ENCODE results near the gene FMN1.

Gene FMN1

DNA sequence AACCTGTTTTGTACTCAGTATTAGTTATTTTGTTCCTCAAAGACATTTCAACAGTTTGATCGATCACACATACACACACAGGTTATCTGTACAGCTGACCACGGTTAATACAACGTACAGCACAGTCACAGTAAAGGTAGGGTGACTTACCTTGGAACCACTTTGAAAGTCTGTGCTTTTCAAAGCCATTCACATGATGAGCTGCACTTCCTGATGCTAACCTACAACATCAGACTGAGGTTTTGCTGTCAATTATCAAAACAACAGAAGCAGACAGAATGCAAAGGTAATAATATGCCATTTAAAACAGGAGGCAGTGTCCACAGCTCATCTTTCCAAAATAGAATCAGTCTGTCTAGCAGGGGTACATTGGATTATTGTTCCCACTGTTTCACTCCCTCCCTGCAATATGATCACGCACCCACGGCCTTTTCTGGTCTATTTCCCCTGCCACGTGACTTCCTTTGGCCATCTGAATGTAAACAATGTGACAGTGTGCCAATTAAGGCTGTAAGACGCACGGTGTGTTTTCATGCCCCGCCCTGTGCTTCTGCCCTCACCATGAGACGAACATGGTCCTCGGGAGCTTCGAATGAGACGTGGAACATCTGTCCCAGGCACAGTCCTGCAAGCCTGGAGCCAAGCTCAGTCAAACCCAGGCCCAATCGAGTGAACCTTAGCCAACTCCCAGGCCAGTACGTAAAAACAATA is 102.4 kb downstream of the FMN1 start:
- H3K9me3 ChIP-seq (ENCODE audit: control insufficient read depth, insufficient read depth, low read depth, low read length) = no peaks in the 10 kb centered on the region
- no peaks in the 10 kb centered on the region for H3K36me3 ChIP-seq (ENCODE audit: control insufficient read depth, insufficient read depth, low read length)
- H3K9ac ChIP-seq (ENCODE audit: low read length) = no peak overlapping the region
- H3K4me1 ChIP-seq (ENCODE audit: control insufficient read depth, insufficient read depth, low read length) = peaks cover 5% of the 10 kb centered on the region; the same call in 1 of the 2 replicates
- H3K27me3 ChIP-seq (ENCODE audit: control insufficient read depth, insufficient read depth, low read length) = no peaks in the 10 kb centered on the region
- no peak overlapping the region for H3K27ac ChIP-seq (ENCODE audit: low read depth, low read length)
- no peak overlapping the region for H3K4me3 ChIP-seq (ENCODE audit: low read depth, low read length)

DNA sequence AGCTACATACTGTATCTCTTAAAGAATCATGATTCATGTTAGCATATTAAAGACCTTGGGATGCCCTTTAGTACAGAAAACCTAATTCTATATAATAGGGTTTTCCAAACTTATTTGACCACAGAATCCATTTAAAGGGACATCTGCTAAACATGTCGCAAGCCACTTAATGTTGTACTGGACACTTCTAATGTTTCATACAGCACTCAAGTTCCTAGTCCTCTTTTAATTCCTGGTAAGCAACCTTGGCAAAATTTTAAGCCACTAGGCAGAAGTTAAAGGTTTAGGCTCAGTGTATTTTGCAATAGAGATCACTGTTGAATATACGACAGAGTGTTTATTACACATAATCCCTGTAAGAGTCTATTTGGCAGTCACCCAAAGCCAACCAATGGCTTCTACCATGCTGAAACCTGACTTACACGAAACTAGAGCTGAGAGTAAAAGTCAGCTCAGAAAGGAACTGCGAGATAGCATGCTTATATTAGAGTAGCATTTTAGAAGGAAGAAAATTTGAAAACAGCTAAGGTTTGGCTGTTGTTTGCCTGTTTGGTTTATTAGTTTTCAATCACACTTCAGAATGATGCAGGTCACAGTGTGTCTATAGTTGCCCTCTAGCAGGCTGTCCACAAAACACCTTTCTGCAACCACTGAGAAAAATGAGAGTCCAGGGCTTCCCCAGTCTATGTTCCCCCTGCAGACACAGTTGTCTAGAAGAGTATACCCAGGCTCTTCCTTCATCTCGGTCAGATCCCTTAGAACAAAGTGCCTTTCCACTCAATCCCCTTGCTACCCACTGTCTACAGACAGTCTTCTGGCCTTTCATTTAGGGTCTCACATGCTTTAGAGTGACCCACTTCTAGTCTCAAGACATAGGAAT is 104.4 kb downstream of the FMN1 start:
- no peak overlapping the region for H3K27ac ChIP-seq (ENCODE audit: low read depth, low read length)
- H3K4me1 ChIP-seq (ENCODE audit: control insufficient read depth, insufficient read depth, low read length) = peaks cover 5% of the 10 kb centered on the region; the same call in 1 of the 2 replicates
- H3K4me3 ChIP-seq (ENCODE audit: low read depth, low read length) = no peak overlapping the region
- H3K27me3 ChIP-seq (ENCODE audit: control insufficient read depth, insufficient read depth, low read length) = no peaks in the 10 kb centered on the region
- H3K9ac ChIP-seq (ENCODE audit: low read length) = no peak overlapping the region
- no peaks in the 10 kb centered on the region for H3K36me3 ChIP-seq (ENCODE audit: control insufficient read depth, insufficient read depth, low read length)
- H3K9me3 ChIP-seq (ENCODE audit: control insufficient read depth, insufficient read depth, low read depth, low read length) = no peaks in the 10 kb centered on the region

DNA sequence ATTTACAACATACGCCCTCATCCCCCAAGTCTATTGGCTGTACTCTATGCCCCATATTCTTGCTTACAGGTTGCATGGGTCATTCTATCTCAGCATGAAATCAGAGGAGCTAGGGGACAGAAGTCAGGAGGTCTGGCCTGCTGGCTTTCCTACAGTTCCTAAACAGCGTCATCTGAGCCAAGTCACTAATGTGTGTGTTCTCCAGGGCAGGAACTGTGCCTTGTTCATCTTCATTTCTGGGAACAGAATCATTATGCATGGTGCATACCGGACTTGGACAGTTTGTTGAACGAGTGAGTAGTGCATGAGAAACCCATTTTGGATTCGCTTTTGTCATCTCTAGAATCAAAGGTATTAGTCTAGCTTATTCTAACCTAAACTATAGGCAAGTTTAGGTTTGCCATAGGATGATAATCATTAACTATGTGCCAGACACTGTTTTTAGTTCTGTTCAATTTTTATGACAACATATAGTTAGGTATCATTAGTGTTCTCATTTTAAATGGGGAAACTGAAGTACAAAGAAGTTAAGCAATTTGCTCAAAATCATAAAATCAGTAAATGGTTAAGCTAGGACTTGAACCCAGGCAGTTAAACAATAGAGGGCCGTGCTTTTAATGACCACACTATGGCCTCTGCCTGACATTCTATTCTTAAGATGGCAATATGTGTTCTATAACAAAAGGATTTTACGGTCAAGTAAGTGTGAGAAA is 105.2 kb downstream of the FMN1 start:
- H3K9me3 ChIP-seq (ENCODE audit: control insufficient read depth, insufficient read depth, low read depth, low read length) = no peaks in the 10 kb centered on the region
- H3K27ac ChIP-seq (ENCODE audit: low read depth, low read length) = no peak overlapping the region
- no peaks in the 10 kb centered on the region for H3K36me3 ChIP-seq (ENCODE audit: control insufficient read depth, insufficient read depth, low read length)

DNA sequence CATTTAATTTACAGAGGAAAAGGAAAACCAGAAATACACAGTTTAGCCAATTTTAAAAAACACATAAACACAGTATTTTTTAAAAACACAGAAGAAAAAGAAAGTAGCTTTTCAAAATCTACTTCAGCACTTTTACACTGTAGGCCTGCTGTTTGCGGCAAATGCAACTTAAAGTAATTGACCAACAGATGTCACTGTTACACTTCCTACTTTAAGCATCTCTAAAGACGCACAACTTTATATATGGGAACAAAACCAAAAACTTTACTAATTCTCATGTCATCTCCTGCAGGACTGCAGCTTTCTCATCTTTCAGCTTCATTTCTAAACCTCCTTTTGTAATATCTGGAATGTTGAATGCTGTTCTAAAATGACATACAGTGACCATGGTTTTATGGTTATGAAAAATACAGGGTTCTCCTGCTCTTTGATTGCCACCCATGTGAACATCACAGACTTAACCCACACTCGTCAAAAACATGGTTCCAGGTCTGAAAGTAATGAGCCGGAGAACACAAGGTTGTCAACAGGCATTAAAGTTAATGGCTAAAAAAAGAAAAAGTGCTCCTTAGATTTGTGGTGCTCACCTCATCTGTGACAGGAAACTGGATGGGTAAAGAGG is 107.9 kb downstream of the FMN1 start:
- Histone ChIP-seq H3K9me3 (ENCODE audit: control insufficient read depth, insufficient read depth, low read depth, low read length) (no peaks in the 10 kb centered on the region), H3K4me3 (ENCODE audit: low read depth, low read length) (no peak overlapping the region), H3K4me1 (ENCODE audit: control insufficient read depth, insufficient read depth, low read length) (peaks cover 35% of the 10 kb centered on the region), H3K9ac (ENCODE audit: low read length) (no peak overlapping the region), H3K27me3 (ENCODE audit: control insufficient read depth, insufficient read depth, low read length) (no peaks in the 10 kb centered on the region), H3K27ac (ENCODE audit: low read depth, low read length) (no peak overlapping the region), H3K36me3 (ENCODE audit: control insufficient read depth, insufficient read depth, low read length) (no peaks in the 10 kb centered on the region)

More for the DNA sequence above, 105.2 kb downstream of the FMN1 start:
- Histone ChIP-seq H3K27me3 (ENCODE audit: control insufficient read depth, insufficient read depth, low read length) (no peaks in the 10 kb centered on the region), H3K9ac (ENCODE audit: low read length) (no peak overlapping the region), H3K4me1 (ENCODE audit: control insufficient read depth, insufficient read depth, low read length) (peaks cover 10% of the 10 kb centered on the region), H3K4me3 (ENCODE audit: low read depth, low read length) (no peak overlapping the region)

DNA sequence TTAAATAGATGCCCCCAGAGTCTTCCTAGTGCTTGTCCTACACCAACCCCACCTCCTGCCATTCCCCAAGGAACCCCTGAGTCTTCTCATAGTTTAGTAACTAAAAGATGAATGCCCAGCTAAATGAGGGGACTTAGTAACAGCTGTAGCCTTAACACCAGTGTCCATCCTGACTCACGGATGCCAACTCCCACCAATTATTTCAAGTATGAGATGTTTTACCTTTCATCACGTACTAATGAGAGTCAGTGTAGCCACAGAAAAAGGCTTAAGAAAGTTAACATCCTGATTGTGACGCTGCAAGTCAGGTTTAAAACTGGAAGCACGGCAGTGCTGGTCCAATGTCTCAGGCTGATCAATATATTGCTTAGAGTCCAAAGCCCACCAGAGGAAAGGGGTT is 109.9 kb downstream of the FMN1 start:
- Histone ChIP-seq H3K27ac (ENCODE audit: low read depth, low read length) (no peak overlapping the region), H3K9me3 (ENCODE audit: control insufficient read depth, insufficient read depth, low read depth, low read length) (no peaks in the 10 kb centered on the region), H3K4me3 (ENCODE audit: low read depth, low read length) (no peak overlapping the region), H3K27me3 (ENCODE audit: control insufficient read depth, insufficient read depth, low read length) (no peaks in the 10 kb centered on the region), H3K36me3 (ENCODE audit: control insufficient read depth, insufficient read depth, low read length) (no peaks in the 10 kb centered on the region), H3K9ac (ENCODE audit: low read length) (no peak overlapping the region), H3K4me1 (ENCODE audit: control insufficient read depth, insufficient read depth, low read length) (peaks cover 37% of the 10 kb centered on the region)

DNA sequence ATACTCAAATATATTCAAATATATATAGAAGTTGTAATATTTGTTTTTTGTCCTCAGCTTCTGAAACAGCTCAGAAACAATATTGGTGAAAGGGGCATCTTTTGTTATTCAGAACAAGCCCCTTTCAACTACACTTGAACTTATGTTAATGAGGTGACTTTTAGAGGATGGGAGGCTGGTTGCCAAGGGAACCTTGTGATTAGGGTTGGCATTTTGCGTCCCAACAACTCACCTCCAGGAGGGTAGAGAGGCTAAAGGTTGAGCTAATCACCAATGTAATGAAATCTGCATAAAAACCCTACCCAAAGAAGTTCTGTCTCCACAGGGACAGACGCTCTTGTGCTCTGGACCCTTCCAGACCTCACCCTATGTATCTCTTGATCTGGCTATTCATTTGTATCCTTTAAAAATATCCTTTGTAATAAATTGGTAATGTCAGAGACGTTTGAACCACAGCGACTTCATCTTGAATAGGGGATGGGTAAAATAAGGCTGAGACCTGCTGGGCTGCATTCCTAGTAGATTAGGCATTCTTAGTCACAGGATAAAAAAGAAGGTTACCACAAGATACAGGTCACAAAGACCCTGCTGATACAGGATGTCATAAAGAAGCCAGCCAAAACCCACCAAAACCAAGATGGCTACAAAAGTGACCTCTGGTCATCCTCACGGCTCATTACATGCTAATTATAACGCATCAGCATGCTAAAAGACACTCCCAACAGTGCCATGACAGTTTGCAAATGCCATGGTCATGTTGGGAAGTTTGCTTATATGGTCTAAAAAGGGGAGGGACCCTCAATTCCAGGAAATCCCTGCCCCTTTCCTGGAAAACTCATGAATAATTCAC is 111.1 kb downstream of the FMN1 start:
- H3K27me3 ChIP-seq (ENCODE audit: control insufficient read depth, insufficient read depth, low read length) = no peaks in the 10 kb centered on the region
- H3K36me3 ChIP-seq (ENCODE audit: control insufficient read depth, insufficient read depth, low read length) = no peaks in the 10 kb centered on the region
- H3K9ac ChIP-seq (ENCODE audit: low read length) = peak overlapping the region; percentile 51
- H3K4me1 ChIP-seq (ENCODE audit: control insufficient read depth, insufficient read depth, low read length) = peaks cover 35% of the 10 kb centered on the region
- H3K27ac ChIP-seq (ENCODE audit: low read depth, low read length) = peak overlapping the region; percentile 84
- no peaks in the 10 kb centered on the region for H3K9me3 ChIP-seq (ENCODE audit: control insufficient read depth, insufficient read depth, low read depth, low read length)
- peak overlapping the region; percentile 22 for H3K4me3 ChIP-seq (ENCODE audit: low read depth, low read length)

DNA sequence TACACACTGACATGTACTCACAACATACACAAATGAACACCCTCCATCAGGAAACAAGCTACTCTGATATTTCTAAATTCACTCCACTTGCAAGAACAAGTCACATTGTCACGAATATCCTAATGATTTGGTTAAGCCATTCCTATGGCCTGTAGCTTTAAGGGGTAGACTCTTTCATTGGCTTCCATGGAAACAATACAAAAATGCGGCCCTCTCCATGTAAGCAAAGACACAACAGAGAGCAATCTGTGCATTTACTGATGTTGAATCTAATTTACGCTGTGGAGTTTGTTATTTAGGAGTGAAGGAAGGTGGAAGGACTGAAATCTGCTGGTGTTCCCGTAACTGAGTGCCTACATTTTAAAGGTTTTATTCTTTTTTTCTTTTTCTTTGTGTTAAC is 114.5 kb downstream of the FMN1 start:
- H3K4me3 ChIP-seq (ENCODE audit: low read depth, low read length) = no peak overlapping the region
- H3K9me3 ChIP-seq (ENCODE audit: control insufficient read depth, insufficient read depth, low read depth, low read length) = no peaks in the 10 kb centered on the region
- no peak overlapping the region for H3K9ac ChIP-seq (ENCODE audit: low read length)
- H3K4me1 ChIP-seq (ENCODE audit: control insufficient read depth, insufficient read depth, low read length) = peaks cover 32% of the 10 kb centered on the region
- H3K27ac ChIP-seq (ENCODE audit: low read depth, low read length) = no peak overlapping the region
- no peaks in the 10 kb centered on the region for H3K27me3 ChIP-seq (ENCODE audit: control insufficient read depth, insufficient read depth, low read length)
- no peaks in the 10 kb centered on the region for H3K36me3 ChIP-seq (ENCODE audit: control insufficient read depth, insufficient read depth, low read length)

DNA sequence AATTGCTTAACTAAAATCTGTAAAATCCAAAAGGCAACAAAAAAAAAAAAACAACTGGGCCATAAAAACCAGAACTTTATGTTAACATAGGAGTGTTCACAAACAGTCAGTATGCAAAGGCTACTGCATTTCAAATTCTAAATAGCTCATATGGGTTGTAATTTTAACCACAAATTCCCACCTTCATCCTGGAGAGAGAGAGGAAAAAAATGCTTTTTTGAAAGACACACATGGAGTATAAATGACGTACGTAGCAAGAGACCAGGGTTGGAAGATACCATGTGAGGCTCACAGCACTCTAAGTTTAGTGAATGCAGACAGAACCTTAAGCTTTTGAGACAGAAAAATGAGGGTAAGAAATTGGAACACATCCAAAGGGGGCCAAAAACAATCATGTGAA is 115.9 kb downstream of the FMN1 start:
- Histone ChIP-seq H3K4me3 (ENCODE audit: low read depth, low read length) (no peak overlapping the region), H3K36me3 (ENCODE audit: control insufficient read depth, insufficient read depth, low read length) (no peaks in the 10 kb centered on the region), H3K4me1 (ENCODE audit: control insufficient read depth, insufficient read depth, low read length) (peaks cover 20% of the 10 kb centered on the region), H3K9me3 (ENCODE audit: control insufficient read depth, insufficient read depth, low read depth, low read length) (no peaks in the 10 kb centered on the region), H3K9ac (ENCODE audit: low read length) (no peak overlapping the region), H3K27ac (ENCODE audit: low read depth, low read length) (no peak overlapping the region), H3K27me3 (ENCODE audit: control insufficient read depth, insufficient read depth, low read length) (no peaks in the 10 kb centered on the region)

DNA sequence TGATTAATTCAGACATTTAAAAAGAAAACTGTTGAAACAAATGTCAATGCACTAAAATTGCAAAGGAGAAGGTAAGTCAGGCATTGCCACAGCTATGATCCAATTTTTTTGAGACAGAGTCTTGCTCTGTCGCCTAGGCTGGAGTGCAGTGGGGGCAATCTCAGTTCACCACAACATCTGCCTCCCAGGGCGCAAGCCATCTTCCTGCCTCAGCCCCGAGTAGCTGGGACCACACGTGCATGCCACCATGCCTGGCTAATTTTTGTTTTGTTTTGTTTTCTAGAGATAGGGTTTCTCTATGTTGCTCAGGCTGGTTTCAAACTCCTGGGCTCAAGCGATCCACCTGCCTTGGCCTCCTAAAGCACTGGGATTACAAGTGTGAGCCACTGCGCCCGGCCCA is 117.6 kb downstream of the FMN1 start:
- Histone ChIP-seq H3K27me3 (ENCODE audit: control insufficient read depth, insufficient read depth, low read length) (no peaks in the 10 kb centered on the region), H3K9me3 (ENCODE audit: control insufficient read depth, insufficient read depth, low read depth, low read length) (no peaks in the 10 kb centered on the region), H3K4me3 (ENCODE audit: low read depth, low read length) (no peak overlapping the region), H3K27ac (ENCODE audit: low read depth, low read length) (no peak overlapping the region), H3K9ac (ENCODE audit: low read length) (no peak overlapping the region), H3K36me3 (ENCODE audit: control insufficient read depth, insufficient read depth, low read length) (no peaks in the 10 kb centered on the region), H3K4me1 (ENCODE audit: control insufficient read depth, insufficient read depth, low read length) (0 out of 2 replicates have a peak, but pooled peaks cover 4% of the 10 kb centered on the region)

DNA sequence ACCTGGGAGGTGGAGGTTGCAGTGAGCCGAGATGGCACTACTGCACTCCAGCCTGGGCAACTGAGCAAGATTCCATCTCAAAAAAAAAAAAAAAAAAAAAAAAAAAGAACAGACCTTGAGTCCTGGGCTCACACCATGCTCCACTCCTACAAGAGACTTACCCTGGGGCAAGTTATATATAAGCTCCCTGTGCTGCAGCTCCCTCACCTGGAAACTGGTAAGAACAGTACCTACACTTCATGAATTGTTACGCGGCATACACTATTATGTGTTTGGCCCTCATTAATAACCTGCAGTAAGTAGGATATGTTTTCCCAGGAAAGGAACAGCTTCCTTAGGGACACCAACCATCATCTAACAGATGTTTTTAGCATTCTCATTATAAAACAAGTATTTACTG is 119.6 kb downstream of the FMN1 start:
- no peak overlapping the region for H3K4me3 ChIP-seq (ENCODE audit: low read depth, low read length)

More for the DNA sequence above, 119.6 kb downstream of the FMN1 start:
- Histone ChIP-seq H3K9me3 (ENCODE audit: control insufficient read depth, insufficient read depth, low read depth, low read length) (no peaks in the 10 kb centered on the region), H3K4me1 (ENCODE audit: control insufficient read depth, insufficient read depth, low read length) (0 out of 2 replicates have a peak, but pooled peaks cover 3% of the 10 kb centered on the region), H3K27me3 (ENCODE audit: control insufficient read depth, insufficient read depth, low read length) (no peaks in the 10 kb centered on the region), H3K36me3 (ENCODE audit: control insufficient read depth, insufficient read depth, low read length) (no peaks in the 10 kb centered on the region), H3K9ac (ENCODE audit: low read length) (no peak overlapping the region), H3K27ac (ENCODE audit: low read depth, low read length) (no peak overlapping the region)
